KMS-11 (cell line): ENCODE measurements around the gene MSI2.

Experiments
- H2AFZ ChIP-seq: fragments of 200-600 bp; sonication (generic); 2 replicates; pipeline ENCODE4 v1.6.1; 2016; ENCODE audit warnings: antibody characterized with exemption, mixed run types, low read depth
- H3K27ac ChIP-seq: fragments of 200-600 bp; sonication (generic); 2 replicates; pipeline ENCODE4 v1.6.1; 2016; ENCODE audit warnings: mild to moderate bottlenecking, mixed run types
- H3K27me3 ChIP-seq: fragments of 200-600 bp; sonication (generic); 2 replicates; pipeline ENCODE4 v1.6.1; 2017; ENCODE audit warnings: mild to moderate bottlenecking, low read depth, mixed run types, moderate library complexity; ENCODE audit not compliant: insufficient read depth
- H3K36me3 ChIP-seq: fragments of 200-600 bp; sonication (generic); 2 replicates; pipeline ENCODE4 v1.6.1; 2017; ENCODE audit warnings: mild to moderate bottlenecking, mixed run types; ENCODE audit not compliant: insufficient read depth
- H3K4me1 ChIP-seq: fragments of 200-600 bp; sonication (generic); 2 replicates; pipeline ENCODE4 v1.6.1; 2016; ENCODE audit warnings: mild to moderate bottlenecking, low read depth, mixed run types; ENCODE audit not compliant: poor library complexity, severe bottlenecking
- H3K4me2 ChIP-seq: fragments of 200-600 bp; sonication (generic); 2 replicates; pipeline ENCODE4 v1.7.0; 2016; ENCODE audit warnings: mild to moderate bottlenecking, mixed run types
- H3K4me3 ChIP-seq: fragments of 200-600 bp; sonication (generic); IDR thresholded peaks from 2 replicates; pipeline ENCODE4 v1.6.1; 2017; ENCODE audit warnings: low read depth, low read length, mixed read lengths; ENCODE audit not compliant: insufficient read depth
- H3K79me2 ChIP-seq: fragments of 200-600 bp; sonication (generic); 2 replicates; pipeline ENCODE4 v1.6.1; 2016; ENCODE audit warnings: low read depth, mixed run types; ENCODE audit not compliant: insufficient read depth
- H3K9ac ChIP-seq: fragments of 200-600 bp; sonication (generic); 2 replicates; pipeline ENCODE4 v1.6.1; 2016; ENCODE audit warnings: mild to moderate bottlenecking, mixed run types
- H4K20me1 ChIP-seq: fragments of 200-600 bp; sonication (generic); 2 replicates; pipeline ENCODE4 v1.6.1; 2016; ENCODE audit warnings: mild to moderate bottlenecking, mixed run types; ENCODE audit not compliant: insufficient read depth
- CTCF ChIP-seq: fragments of 200-600 bp; sonication (generic); conservative IDR thresholded peaks from 2 replicates; pipeline ENCODE4 v1.6.1; 2017; ENCODE audit warnings: low read depth, mild to moderate bottlenecking, antibody characterized with exemption, low read length, moderate library complexity, mixed read lengths

MSI2 gene

DNA sequence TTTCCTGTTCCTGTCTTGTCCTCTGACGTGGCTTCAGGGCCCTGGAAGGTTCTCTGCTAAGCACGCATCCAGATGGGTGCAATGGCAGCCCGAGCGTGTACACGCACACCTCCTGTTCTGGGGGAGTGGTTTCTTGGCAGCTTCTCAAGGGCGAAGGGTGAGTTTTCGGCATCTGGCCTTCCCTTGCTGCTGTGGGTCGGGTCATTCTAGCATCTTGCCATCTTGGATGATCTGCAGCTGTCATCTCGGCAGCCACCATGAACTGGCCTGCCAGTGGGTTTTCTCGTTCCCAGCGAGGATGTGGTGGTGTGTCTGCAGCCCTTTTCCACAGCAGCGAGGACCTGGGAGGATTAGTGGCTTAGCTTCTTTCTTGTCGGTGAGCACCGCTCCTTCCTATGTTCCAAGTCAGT is 10.6 kb downstream of the MSI2 start:
- no peak overlapping the region for H3K9ac ChIP-seq
- no peak overlapping the region for H3K4me2 ChIP-seq
- peaks cover 96% of the 10 kb centered on the region for H3K79me2 ChIP-seq
- peaks cover 31% of the 10 kb centered on the region; the same call in 1 of the 2 replicates for H3K36me3 ChIP-seq
- H2AFZ ChIP-seq: no peak overlapping the region
- TF ChIP-seq CTCF: no peak
- H4K20me1 ChIP-seq: peaks cover 10% of the 10 kb centered on the region
- no peak overlapping the region for H3K4me3 ChIP-seq
- no peak overlapping the region for H3K27ac ChIP-seq
- H3K27me3 ChIP-seq: no peaks in the 10 kb centered on the region
- H3K4me1 ChIP-seq: peaks cover 16% of the 10 kb centered on the region

GRCh38 chr17:57268181-57268580 is 11.9 kb downstream of the MSI2 start:
- TF ChIP-seq CTCF: no peak
- peaks cover 20% of the 10 kb centered on the region; the same call in 1 of the 2 replicates for H3K36me3 ChIP-seq
- H3K27ac ChIP-seq: no peak overlapping the region
- H2AFZ ChIP-seq: no peak overlapping the region
- H3K4me3 ChIP-seq: no peak overlapping the region
- no peak overlapping the region for H3K9ac ChIP-seq
- H3K79me2 ChIP-seq: peaks cover 93% of the 10 kb centered on the region
- H3K27me3 ChIP-seq: no peaks in the 10 kb centered on the region
- no peak overlapping the region for H3K4me2 ChIP-seq
- H3K4me1 ChIP-seq: peaks cover 5% of the 10 kb centered on the region
- peaks cover 10% of the 10 kb centered on the region for H4K20me1 ChIP-seq

DNA sequence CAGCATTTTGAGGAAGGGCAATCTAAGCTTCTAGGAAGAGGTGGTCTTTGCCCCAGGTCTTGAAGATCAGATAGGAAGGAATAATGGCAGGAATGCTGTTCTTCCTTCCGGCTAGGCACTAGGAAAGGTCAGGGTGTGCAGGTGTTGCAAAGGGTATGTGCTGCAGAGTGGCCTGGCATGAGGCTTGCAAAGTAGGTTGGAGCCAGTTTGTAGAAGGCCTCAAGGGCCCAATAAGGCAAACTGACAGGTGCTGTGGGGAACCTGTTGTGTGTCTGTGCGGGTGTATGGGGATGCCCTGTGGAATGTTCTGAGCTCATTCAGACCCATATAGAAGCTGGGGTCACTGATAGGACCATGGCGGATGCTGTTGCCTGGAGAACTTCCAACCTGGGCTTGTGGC is 12.7 kb downstream of the MSI2 start:
- Histone ChIP-seq H3K4me3 (no peak overlapping the region), H3K9ac (no peak overlapping the region), H3K4me2 (no peak overlapping the region), H2AFZ (no peak overlapping the region), H3K4me1 (no peaks in the 10 kb centered on the region), H3K79me2 (peaks cover 88% of the 10 kb centered on the region), H4K20me1 (peaks cover 10% of the 10 kb centered on the region), H3K27me3 (no peaks in the 10 kb centered on the region), H3K27ac (no peak overlapping the region), H3K36me3 (peaks cover 11% of the 10 kb centered on the region; the same call in 1 of the 2 replicates)
- no peak for TF ChIP-seq CTCF

DNA sequence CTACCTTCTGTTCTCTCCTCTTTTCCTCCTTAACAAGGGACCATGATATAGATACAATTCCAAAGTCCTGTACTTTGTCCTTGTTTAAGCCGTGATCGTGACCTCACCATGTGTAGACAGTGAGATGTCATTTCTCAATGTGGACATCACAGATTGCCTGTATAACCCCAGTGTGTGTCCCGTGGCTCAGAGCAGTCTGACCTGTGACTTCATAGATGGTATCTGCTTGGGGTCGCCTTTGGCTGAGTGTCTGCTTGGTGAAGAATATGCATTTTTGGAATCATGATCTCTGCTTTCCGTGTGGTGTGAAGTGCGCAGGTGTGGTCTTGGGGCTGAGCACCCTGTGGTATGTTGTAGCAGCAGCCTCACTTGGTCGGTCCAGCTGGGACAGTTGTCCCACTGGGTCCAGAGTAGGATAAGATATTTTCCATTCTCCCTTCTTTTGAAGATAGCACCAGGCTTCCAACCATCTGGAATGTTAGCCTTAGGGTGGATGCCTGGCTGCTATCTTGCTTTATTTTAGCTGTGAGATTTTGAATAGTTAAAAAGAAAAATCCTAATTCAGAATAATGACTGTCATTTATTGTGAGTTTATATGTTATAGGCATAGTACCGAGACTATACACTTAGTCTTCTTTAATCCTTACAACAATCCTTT is 13.4 kb downstream of the MSI2 start:
- H2AFZ ChIP-seq: no peak overlapping the region
- no peak for TF ChIP-seq CTCF
- no peak overlapping the region for H3K9ac ChIP-seq
- no peaks in the 10 kb centered on the region for H3K4me1 ChIP-seq
- H4K20me1 ChIP-seq: peaks cover 6% of the 10 kb centered on the region; the same call in 1 of the 2 replicates
- H3K4me2 ChIP-seq: no peak overlapping the region
- H3K27me3 ChIP-seq: no peaks in the 10 kb centered on the region
- no peak overlapping the region for H3K27ac ChIP-seq
- H3K79me2 ChIP-seq: peaks cover 81% of the 10 kb centered on the region
- peaks cover 6% of the 10 kb centered on the region; the same call in 1 of the 2 replicates for H3K36me3 ChIP-seq
- no peak overlapping the region for H3K4me3 ChIP-seq
